Limb (tissue), 2 donors: ENCODE results near the gene PRPF19.
A peak's percentile ranks its signal among the peaks of the same experiment; 100 is the strongest.

Source experiments
- DNase-seq, 2 donors: peaks; one replicate each; pipeline ENCODE4 v3.0.0-alpha.2; 2016; ENCODE audit errors: extremely low spot score in 2 of 2

The PRPF19 gene

GRCh38 chr11:60938500-60938899, 32.1 kb upstream of the PRPF19 start:
- no peak for DNase-seq

- no peak for DNase-seq
These were observed 31.4 kb upstream of the PRPF19 start for GRCh38 chr11:60937811-60938210.

GRCh38 chr11:60937144-60937527, 30.8 kb upstream of the PRPF19 start:
- DNase-seq = no peak

GRCh38 chr11:60936467-60937143, 30.2 kb upstream of the PRPF19 start:
- DNase-seq = no peak

- DNase-seq = no peak
These were observed 29.5 kb upstream of the PRPF19 start for GRCh38 chr11:60935676-60936442.

GRCh38 chr11:60934790-60935605, 28.6 kb upstream of the PRPF19 start:
- no peak for DNase-seq

- DNase-seq = no peak
These were observed 27.9 kb upstream of the PRPF19 start for GRCh38 chr11:60934124-60934789.

- no peak for DNase-seq
These were observed 27.2 kb upstream of the PRPF19 start for GRCh38 chr11:60933416-60934123.

- no peak for DNase-seq
These were observed 26.4 kb upstream of the PRPF19 start for GRCh38 chr11:60932605-60933356.

- DNase-seq = no peak
These were observed 25.5 kb upstream of the PRPF19 start for GRCh38 chr11:60931917-60932316.

GRCh38 chr11:60930394-60930793, 24.0 kb upstream of the PRPF19 start:
- peak in 1 of 2 donors; percentile 13 for DNase-seq

- DNase-seq = no peak
These were observed 23.4 kb upstream of the PRPF19 start for GRCh38 chr11:60929764-60930163.

GRCh38 chr11:60928563-60929001, 22.2 kb upstream of the PRPF19 start:
- peak in 1 of 2 donors; percentile 32 for DNase-seq

GRCh38 chr11:60927600-60927999, 21.2 kb upstream of the PRPF19 start:
- no peak for DNase-seq

GRCh38 chr11:60927061-60927592, 20.7 kb upstream of the PRPF19 start:
- no peak for DNase-seq

- no peak for DNase-seq
These were observed 20.1 kb upstream of the PRPF19 start for GRCh38 chr11:60926500-60926899.

GRCh38 chr11:60925868-60926267, 19.5 kb upstream of the PRPF19 start:
- no peak for DNase-seq

- no peak for DNase-seq
These were observed 18.8 kb upstream of the PRPF19 start for GRCh38 chr11:60924906-60925853.
